ENCODE results near the gene LHFPL6. TPM values are rescaled to one million over a fixed set of nuclear protein-coding genes. Genes with fewer than 3 reads are reported as not detected.

The LHFPL6 gene
- total RNA-seq, 1 donor from 2014 or later = 54.8 TPM

- peaks cover 24% of the 10 kb centered on the region for H3K4me1 ChIP-seq
- H3K9me3 ChIP-seq = no peaks in the 10 kb centered on the region
- TF ChIP-seq POLR2AphosphoS5 (IDR thresholded peaks at IDR 0.05; ENCODE audit: insufficient read depth in 1 of 2, low read depth in 1 of 2) = no peak
- TF ChIP-seq CTCF (IDR thresholded peaks at IDR 0.05) = no peak
- TF ChIP-seq POLR2A (IDR thresholded peaks at IDR 0.05) = no peak
- H3K36me3 ChIP-seq = no peaks in the 10 kb centered on the region
- DNase-seq (ENCODE audit: extremely low spot score in 2 of 2) = no peak
- H3K27ac ChIP-seq = no peak overlapping the region
- intact Hi-C loops (cut with DNase I) = no loop called here
- no peaks in the 10 kb centered on the region for H3K27me3 ChIP-seq
- no peak overlapping the region for H3K4me3 ChIP-seq
These were observed 139.4 kb downstream of the LHFPL6 start for GRCh38 chr13:39463611-39464010.

GRCh38 chr13:39462906-39463305 lies 140.1 kb downstream of the LHFPL6 start:
- Histone ChIP-seq H3K27ac (no peak overlapping the region), H3K9me3 (no peaks in the 10 kb centered on the region), H3K27me3 (no peaks in the 10 kb centered on the region), H3K4me1 (peaks cover 25% of the 10 kb centered on the region), H3K4me3 (no peak overlapping the region), H3K36me3 (no peaks in the 10 kb centered on the region)
- no peak for DNase-seq (ENCODE audit: extremely low spot score in 2 of 2)
- TF ChIP-seq POLR2A (IDR thresholded peaks at IDR 0.05) (no peak), POLR2AphosphoS5 (IDR thresholded peaks at IDR 0.05; ENCODE audit: insufficient read depth in 1 of 2, low read depth in 1 of 2) (no peak)
- intact Hi-C loops (cut with DNase I) = no loop called here

GRCh38 chr13:39462428-39462827 lies 140.6 kb downstream of the LHFPL6 start:
- Histone ChIP-seq H3K27me3 (no peaks in the 10 kb centered on the region), H3K4me3 (no peak overlapping the region), H3K36me3 (no peaks in the 10 kb centered on the region), H3K27ac (no peak overlapping the region), H3K4me1 (peaks cover 25% of the 10 kb centered on the region), H3K9me3 (no peaks in the 10 kb centered on the region)
- intact Hi-C loops (cut with DNase I) = no loop called here
- DNase-seq (ENCODE audit: extremely low spot score in 2 of 2) = no peak
- TF ChIP-seq CTCF (IDR thresholded peaks at IDR 0.05) = no peak
- TF ChIP-seq POLR2AphosphoS5 (IDR thresholded peaks at IDR 0.05; ENCODE audit: insufficient read depth in 1 of 2, low read depth in 1 of 2) = no peak
- no peak for TF ChIP-seq POLR2A (IDR thresholded peaks at IDR 0.05)

- no peak overlapping the region for H3K27ac ChIP-seq
- TF ChIP-seq POLR2AphosphoS5 (IDR thresholded peaks at IDR 0.05; ENCODE audit: insufficient read depth in 1 of 2, low read depth in 1 of 2) (no peak), CTCF (IDR thresholded peaks at IDR 0.05) (no peak), POLR2A (IDR thresholded peaks at IDR 0.05) (no peak)
- intact Hi-C loops (cut with DNase I) = no loop called here
These were observed 141.2 kb downstream of the LHFPL6 start for GRCh38 chr13:39461685-39462266.

GRCh38 chr13:39457274-39457673 lies 145.7 kb downstream of the LHFPL6 start:
- DNase-seq (ENCODE audit: extremely low spot score in 2 of 2) = no peak
- H3K27me3 ChIP-seq = no peaks in the 10 kb centered on the region
- intact Hi-C loops (cut with DNase I) = no loop called here
- no peak overlapping the region for H3K27ac ChIP-seq
- TF ChIP-seq POLR2AphosphoS5 (IDR thresholded peaks at IDR 0.05; ENCODE audit: insufficient read depth in 1 of 2, low read depth in 1 of 2) = no peak
- no peak overlapping the region for H3K4me3 ChIP-seq
- H3K4me1 ChIP-seq = peaks cover 20% of the 10 kb centered on the region
- no peaks in the 10 kb centered on the region for H3K36me3 ChIP-seq
- H3K9me3 ChIP-seq = no peaks in the 10 kb centered on the region

More at GRCh38 chr13:39461685-39462266, 141.2 kb downstream of the LHFPL6 start:
- no peak for DNase-seq (ENCODE audit: extremely low spot score in 2 of 2)
- Histone ChIP-seq H3K9me3 (no peaks in the 10 kb centered on the region), H3K36me3 (no peaks in the 10 kb centered on the region), H3K4me1 (peaks cover 25% of the 10 kb centered on the region), H3K27me3 (no peaks in the 10 kb centered on the region), H3K4me3 (no peak overlapping the region)

GRCh38 chr13:39455521-39456175 lies 147.3 kb downstream of the LHFPL6 start:
- peaks cover 18% of the 10 kb centered on the region for H3K4me1 ChIP-seq
- H3K27me3 ChIP-seq = no peaks in the 10 kb centered on the region
- DNase-seq (ENCODE audit: extremely low spot score in 2 of 2) = no peak
- no peak overlapping the region for H3K27ac ChIP-seq
- TF ChIP-seq POLR2AphosphoS5 (IDR thresholded peaks at IDR 0.05; ENCODE audit: insufficient read depth in 1 of 2, low read depth in 1 of 2) (no peak), POLR2A (IDR thresholded peaks at IDR 0.05) (no peak), CTCF (IDR thresholded peaks at IDR 0.05) (no peak)
- no peaks in the 10 kb centered on the region for H3K36me3 ChIP-seq
- no peaks in the 10 kb centered on the region for H3K9me3 ChIP-seq
- no peak overlapping the region for H3K4me3 ChIP-seq
- intact Hi-C loops (cut with DNase I) = no loop called here

All from vagina (tissue), 2 donors.